HG02970 (cell line): ENCODE measurements around the gene ADAMTS19.
"Not testable (repeated sequence)": the region's sequence is repeated elsewhere in the genome, so short reads cannot be mapped to it uniquely, and the experiment has no call there.

Source experiments
- ATAC-seq: cut with Tn5 transposase; IDR thresholded peaks from one replicate; pipeline ENCODE4 v1.9.1; 2021; ENCODE audit warnings: mild to moderate bottlenecking, moderate library complexity, moderate number of reproducible peaks; ENCODE audit not compliant: unreplicated experiment, low FRiP score

ADAMTS19 gene

GRCh38 chr5:129459777-129460671, at the start of gene ADAMTS19:
Gene ADAMTS19, plus strand, starts transcription at chr5:129460298. Its CDS starts 94 bp downstream, at chr5:129460392.
- ATAC-seq: no peak

GRCh38 chr5:129410488-129410887, 49.6 kb upstream of the ADAMTS19 start:
- ATAC-seq: no peak

- ATAC-seq: no peak
These were observed 47.4 kb upstream of the ADAMTS19 start for GRCh38 chr5:129412721-129413120.

GRCh38 chr5:129413570-129413969, 46.5 kb upstream of the ADAMTS19 start:
- no peak for ATAC-seq

- ATAC-seq: no peak
These were observed 40.8 kb upstream of the ADAMTS19 start for GRCh38 chr5:129419292-129419691.

- no peak for ATAC-seq
These were observed 35.1 kb upstream of the ADAMTS19 start for GRCh38 chr5:129425031-129425430.

- no peak for ATAC-seq
These were observed 34.0 kb upstream of the ADAMTS19 start for GRCh38 chr5:129426071-129426470.

GRCh38 chr5:129428636-129429035, 31.5 kb upstream of the ADAMTS19 start:
- not testable (repeated sequence) for ATAC-seq

- no peak for ATAC-seq
These were observed 28.7 kb upstream of the ADAMTS19 start for GRCh38 chr5:129431406-129431805.

- no peak for ATAC-seq
These were observed 21.8 kb upstream of the ADAMTS19 start for GRCh38 chr5:129438322-129438721.

- ATAC-seq: no peak
These were observed 19.7 kb upstream of the ADAMTS19 start for GRCh38 chr5:129440424-129440823.

GRCh38 chr5:129441096-129441495, 19.0 kb upstream of the ADAMTS19 start:
- ATAC-seq: no peak

- no peak for ATAC-seq
These were observed 14.7 kb upstream of the ADAMTS19 start for GRCh38 chr5:129445379-129445778.

- no peak for ATAC-seq
These were observed 12.1 kb upstream of the ADAMTS19 start for GRCh38 chr5:129447968-129448367.

- no peak for ATAC-seq
These were observed 11.4 kb upstream of the ADAMTS19 start for GRCh38 chr5:129448654-129449053.

- no peak for ATAC-seq
These were observed 5.6 kb upstream of the ADAMTS19 start for GRCh38 chr5:129454461-129454860.

- no peak for ATAC-seq
These were observed 685 bp upstream of the ADAMTS19 start for GRCh38 chr5:129459450-129459776.

GRCh38 chr5:129460672-129460935, 506 bp downstream of the ADAMTS19 start:
- no peak for ATAC-seq

GRCh38 chr5:129460936-129461710, 1.0 kb downstream of the ADAMTS19 start:
- no peak for ATAC-seq

GRCh38 chr5:129461711-129462332, 1.7 kb downstream of the ADAMTS19 start:
- no peak for ATAC-seq

GRCh38 chr5:129465776-129466344, 5.8 kb downstream of the ADAMTS19 start:
- no peak for ATAC-seq
